HG02623 (cell line): ENCODE results near the gene MRPL58.
"Not testable (repeated sequence)": the region's sequence is repeated elsewhere in the genome, so short reads cannot be mapped to it uniquely, and the experiment has no call there.

ENCODE experiments used
- ATAC-seq: cut with Tn5 transposase; IDR thresholded peaks from one replicate; pipeline ENCODE4 v1.9.1; 2021; ENCODE audit warnings: moderate library complexity; ENCODE audit not compliant: unreplicated experiment

Gene MRPL58

DNA sequence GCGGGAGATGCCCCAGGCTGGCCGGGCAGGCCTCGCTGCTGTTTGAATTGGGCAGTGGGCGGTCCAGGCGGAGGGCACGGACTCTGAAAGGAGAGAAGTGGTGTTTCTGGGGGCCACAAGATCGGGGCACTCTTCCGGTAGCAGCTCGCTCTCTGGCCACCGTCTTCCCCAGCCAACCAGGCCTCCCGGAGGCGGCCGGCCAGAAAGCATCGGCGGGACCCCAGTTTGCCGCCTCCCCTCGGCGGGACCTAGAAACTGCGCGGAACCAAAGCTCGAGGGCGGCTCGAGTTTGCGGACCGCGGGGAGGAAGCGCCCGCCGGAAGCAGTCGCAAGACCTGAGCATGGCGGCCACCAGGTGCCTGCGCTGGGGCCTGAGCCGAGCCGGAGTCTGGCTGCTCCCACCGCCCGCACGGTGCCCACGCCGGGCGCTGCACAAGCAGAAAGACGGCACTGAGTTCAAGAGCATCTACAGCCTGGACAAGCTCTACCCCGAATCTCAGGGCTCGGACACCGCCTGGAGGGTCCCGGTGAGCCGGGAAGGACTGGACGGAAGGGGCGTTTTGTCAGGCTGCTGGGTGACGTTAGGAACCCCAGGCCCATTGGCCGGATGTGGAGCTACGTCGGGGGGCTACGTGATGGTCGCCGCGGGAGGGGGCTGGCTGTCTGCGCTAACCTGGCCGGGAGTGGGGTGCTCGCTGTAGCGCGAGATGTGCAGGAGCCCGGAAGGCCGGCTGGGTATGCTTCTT, at the start of gene MRPL58:
MRPL58 (plus strand) TSS at position 325 of the 746 bp plus-strand sequence; CDS start at position 342, 17 bp downstream.
- peak; percentile 76 for ATAC-seq

DNA sequence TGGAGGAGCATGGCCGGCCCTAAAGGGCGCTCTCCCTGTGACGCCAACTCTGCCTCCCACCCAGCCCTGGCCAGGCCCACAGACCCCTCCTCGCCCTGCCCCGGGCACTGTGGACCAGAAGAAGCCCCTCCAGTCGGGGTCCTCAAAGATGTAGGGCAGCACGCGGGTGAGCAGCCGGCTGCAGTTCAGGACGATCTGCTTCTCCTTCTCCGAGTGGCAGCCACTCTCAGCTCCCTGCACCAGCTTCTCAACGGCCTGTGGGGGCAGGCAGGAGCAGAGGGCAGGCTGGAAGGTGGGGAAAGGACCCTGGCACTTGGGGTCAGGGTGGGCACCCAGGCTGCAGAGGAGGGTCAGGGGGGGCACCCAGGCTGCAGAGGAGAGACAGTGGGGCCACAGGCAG, 48.8 kb upstream of the MRPL58 start:
- ATAC-seq = no peak

DNA sequence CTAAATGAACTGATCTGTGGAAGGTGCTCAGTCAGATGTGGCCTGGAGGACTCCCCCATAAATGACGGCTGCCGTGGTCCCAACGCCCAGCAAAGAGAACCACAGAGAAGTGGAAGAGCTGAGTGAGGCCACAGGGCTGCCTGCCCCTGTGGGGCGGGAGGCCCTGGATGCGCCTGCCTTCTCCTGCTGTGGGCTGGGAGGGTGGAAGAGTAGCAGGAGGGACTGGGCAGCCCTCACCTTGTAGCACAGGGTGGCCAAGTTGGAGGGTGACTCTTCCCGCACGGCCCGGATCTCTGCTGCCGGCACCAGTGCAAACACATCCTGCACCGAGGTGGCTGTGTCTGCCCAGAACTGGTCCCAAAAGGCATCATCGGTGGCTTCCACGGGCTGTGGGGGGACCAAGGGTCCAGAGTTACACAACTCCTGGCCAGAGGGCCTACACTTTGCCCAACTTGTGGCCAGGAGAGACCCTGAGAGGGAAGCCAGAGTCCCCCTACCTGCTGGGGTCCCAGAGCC, 48.2 kb upstream of the MRPL58 start:
- ATAC-seq = no peak

DNA sequence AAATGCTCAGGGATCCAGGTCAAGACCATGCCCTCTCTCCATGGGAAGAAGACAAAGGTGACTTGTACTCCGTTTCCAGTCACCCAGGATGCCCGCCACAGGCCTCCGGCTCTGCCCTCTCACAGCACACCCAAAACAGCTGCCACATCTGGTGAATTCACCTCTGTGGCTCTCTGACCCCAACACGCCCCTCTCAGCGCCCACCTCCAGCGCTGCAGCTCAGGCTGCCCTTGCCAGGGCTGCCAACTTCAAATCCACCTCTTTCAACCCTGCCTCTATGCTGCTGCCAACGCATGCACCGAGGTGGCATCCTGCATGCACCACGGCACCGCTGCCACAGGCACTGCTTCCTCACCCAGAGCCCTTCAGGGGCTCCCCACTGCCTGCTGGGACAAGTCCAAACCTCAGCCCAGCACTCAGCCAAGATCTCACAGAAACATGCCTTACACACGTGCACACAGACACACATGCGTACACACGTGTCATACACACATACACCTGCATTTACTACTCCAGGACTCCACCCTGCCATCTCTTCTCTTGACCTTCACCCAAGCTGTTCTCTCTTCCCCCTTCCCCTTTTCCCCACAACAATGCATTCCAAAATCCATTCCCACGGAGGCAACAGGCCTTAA, 47.4 kb upstream of the MRPL58 start:
- no peak for ATAC-seq

DNA sequence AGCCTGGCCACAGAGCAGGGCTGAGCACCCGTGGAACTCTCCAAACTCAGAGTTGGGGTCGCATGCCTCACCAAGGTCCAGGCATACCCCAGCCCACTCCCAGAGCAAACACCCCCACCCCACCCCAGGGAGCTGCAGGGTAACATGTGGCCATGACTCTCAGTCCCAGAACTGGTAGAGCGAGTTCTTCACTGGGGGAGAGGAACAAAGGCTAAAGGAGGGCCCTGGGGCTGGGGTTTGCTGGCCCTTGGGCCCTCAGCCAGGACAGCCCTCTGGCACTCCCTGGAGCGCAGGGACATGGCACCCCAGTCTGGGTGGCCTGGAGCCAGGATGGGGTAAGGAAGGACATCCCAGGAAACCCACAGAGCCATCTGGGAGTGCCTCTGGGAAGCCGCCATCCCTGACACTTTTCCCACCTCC, 44.1 kb upstream of the MRPL58 start:
- ATAC-seq = no peak

DNA sequence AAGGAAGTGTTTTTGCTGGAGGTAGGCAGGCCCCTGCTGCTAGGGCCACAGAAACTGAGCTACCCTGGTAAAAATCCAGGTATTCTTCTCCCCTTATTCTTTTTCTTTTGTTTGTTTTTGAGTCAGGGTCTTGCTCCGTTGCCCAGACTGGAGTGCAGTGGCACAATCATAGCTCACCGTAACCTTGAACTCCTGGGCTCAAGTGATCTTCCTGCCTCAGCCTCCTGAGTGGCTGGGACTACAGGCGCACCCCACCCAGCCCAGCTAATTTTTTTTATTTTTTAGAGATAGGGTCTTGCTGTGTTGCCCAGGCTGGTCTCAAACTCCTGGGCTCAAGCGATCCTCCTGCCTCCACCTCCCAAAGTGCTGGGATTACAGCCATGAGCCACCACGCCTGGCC, 43.0 kb upstream of the MRPL58 start:
- not testable (repeated sequence) for ATAC-seq

DNA sequence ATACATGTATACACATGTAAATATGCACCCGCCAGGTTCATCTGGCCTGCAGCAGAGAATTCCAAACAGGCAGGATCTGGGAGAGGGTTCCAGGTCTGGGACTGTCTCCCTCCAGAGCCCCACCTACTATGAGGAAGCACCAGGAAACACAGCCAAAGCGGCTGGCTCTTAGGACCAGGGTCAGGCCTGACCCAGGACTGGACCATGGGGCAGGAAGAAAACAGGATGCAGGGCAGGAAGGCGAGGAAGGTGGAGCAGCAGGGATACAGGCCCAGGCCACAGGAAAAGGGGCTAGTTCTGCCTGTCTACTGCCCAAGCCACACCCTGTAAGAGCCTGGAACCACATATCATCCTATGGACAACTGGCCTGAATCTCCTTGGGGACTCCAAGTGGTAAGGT, 42.1 kb upstream of the MRPL58 start:
- no peak for ATAC-seq

DNA sequence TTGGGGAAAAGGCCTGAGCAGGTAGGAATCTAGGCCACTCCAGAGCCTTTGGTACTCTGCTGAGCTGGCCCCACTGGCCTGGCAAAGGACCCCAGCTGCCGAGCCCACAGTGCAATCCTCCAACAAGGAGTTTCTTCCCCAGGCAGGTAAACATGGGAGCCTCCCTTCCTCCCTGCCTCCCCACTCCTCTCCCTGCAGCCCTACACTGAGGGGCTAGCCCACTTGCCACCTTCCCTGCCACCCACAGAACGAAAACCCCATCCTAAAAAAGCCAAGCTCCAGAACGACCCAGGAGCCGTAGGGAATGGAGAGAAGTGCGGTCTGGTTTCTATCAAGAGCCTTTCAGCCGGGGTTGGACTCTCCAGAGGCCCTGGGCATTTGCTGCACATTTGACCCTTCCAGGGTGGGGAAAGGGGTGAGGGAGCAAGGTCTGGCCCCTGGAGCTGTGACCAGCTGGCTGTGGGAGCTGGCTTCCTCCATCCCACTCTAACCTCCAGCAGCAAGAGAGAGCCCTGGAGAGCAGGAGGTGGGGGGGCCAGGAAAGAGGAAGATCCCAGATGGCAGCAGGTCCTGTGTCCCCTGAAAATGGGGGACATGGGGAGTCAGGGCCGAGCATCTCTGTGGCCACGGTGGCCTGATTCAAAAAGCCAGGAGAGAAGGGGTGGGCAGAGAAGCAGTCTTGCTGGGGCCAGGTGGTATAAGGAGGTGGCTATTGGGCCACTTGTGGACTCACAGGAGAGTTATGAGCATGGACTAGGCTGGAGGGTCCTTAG, 41.2 kb upstream of the MRPL58 start:
- no peak for ATAC-seq

DNA sequence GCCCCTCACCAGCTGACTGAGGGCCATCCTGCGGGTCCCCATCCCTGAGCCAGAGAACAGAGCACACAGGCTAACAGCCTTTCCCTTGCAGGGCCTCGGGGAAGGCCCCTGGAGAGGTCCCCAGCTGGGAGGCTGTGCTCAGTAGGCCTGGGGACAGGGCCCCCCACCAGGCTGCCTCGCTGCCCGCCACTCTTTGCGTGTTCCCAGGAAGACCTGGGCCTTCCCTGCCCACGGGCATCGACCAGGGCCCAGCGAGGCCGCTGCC, 40.7 kb upstream of the MRPL58 start:
- no peak for ATAC-seq

DNA sequence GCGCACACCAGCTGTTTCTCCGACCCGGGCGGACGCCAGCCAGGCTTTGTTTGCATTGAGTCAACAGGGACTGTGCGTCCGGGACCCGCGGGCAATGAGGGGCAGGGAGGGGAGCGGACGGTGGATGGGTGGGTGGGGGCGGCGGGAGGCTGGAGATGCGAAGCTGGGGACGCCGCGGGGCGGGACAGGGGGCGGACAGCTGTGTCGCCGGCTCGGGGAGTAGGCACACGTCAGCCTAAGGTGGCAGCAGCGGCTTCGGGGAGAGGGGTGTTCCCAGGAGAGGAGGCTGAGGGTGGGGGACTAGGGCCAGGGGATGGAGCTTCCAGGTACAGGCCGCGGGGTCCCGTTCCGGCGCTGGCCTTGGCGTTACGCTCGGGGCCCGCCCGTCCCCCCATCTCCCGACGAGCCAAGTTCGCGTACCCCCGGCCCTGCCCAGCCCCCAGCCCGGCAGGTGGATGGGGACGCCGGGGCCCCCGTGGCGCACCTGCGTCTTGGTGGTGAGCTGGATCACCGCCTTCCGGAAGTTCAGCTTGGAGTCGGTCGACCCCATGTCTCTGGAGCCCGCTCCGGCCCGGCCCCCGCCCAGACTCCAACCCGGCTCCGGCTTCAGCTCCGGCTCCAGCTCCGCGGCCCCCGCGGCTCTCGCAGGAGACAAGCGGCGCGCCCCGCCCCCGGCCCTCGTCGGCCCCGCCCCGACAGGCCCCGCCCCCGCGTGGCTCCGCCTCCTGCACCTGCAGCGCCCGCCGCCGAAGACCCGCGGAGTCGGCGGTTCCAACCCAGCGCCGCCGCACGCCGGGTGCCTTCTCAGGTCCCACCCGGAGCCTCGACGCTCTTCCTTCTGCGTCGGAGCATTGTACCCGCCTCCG, 40.1 kb upstream of the MRPL58 start, which contains the start of gene HID1:
HID1 (minus strand) TSS at position 653 of the 866 bp plus-strand sequence; CDS start at position 550, 103 bp downstream.
- ATAC-seq = no peak

DNA sequence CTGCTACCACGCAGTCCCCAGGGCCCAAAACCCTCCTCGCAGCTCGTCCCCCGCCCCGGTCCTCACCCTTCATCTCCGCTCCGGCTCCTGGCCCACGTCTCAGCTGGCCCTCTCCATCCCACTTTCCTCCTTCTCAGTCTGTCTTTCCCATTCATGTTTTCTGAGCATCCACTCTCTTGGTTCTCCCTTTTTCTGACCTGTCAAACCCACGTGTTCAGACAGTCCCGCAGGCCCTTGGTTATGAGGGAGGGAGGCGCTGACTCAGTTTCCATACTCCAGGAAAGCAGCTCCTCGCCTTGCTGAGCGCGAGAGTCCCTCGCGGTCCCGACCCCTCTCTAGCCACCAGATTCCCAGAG, 39.5 kb upstream of the MRPL58 start:
- no peak for ATAC-seq

DNA sequence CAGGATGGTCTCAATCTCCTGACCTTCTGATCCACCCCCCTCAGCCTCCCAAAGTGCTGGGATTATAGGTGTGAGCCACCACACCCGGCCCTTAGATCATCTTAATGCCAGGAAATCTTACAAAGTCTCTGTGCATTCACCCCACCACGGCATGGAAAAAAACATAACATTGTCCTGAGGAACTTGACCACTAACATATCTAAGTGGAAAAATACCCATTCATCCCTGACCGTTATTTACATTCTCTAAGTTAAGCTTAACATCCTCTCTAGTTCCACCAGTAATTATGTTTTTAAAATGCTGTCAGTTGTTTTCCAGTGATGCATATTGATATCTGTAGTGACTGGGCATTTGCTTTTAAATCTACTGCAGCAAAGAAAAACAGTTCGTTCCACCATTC, 36.5 kb upstream of the MRPL58 start:
- no peak for ATAC-seq

DNA sequence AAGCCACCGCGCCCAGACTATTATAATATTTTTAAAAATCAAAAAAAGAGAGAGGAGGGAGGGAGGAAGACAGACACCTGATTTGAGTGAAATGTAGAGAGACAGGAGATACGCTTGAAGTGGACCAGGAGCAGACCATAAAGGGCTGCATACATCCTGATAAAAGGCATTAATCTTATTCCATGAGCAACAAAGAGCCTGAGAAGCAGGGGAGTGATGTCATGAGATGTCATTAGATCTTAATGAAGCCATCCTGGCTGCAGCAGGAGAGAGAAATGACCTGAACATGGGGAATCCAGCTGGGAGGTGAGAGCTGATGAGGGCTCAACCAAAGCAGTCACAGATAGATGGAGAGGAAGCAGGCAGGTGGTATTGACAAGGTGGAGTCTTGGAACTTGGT, 34.7 kb upstream of the MRPL58 start:
- ATAC-seq = no peak

DNA sequence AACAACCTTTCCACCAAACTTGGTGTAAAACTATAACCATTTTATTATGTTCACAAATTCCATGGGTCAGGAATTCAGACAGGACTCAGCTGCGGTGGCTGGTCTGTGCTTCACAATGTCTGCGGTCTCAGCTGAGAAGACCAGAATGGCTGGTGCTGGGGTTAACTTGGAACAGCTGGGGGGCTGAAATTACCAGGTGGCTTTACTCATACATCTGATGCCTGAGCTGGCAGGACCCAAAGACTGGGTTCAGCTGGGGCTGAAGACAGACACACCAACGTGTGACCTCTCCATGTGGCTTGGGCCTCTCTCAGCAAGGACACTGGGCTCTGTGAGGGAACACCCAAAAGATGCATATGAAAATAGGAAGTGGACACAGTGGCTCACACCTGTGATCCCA, 34.2 kb upstream of the MRPL58 start:
- no peak for ATAC-seq

DNA sequence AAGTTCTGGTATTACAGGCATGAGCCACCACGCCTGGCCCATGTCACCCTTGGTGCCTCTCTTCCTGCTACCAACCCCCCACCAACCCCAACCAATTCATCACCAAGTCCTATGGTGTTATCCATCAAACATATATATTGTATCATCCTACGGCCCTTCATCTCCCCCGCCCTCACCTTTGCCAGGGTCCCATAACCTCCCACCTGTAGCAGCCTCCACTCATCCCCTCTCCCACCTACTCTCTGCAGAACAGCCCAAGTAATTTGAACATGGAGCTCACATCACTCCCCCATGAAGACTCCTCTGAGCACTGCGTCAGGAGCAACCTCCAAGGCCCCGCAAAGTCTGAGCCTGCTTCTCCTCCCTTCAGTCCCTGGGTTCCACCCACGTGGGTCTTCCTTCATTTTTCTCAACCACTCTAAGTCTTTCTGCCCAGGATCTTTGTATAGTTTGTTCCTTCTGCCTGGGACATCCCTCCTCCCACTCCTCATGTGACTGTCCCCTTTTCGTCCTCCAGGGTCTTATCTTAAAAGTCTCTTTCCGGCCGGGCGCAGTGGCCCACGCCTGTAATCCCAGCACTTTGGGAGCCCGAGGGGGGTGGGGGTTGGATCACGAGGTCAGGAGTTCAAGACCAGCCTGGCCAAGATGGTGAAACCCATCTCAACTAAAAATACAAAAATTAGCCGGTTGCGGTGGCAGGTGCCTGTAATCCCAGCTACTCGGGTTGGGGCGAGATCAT, 32.9 kb upstream of the MRPL58 start:
- ATAC-seq = no peak

DNA sequence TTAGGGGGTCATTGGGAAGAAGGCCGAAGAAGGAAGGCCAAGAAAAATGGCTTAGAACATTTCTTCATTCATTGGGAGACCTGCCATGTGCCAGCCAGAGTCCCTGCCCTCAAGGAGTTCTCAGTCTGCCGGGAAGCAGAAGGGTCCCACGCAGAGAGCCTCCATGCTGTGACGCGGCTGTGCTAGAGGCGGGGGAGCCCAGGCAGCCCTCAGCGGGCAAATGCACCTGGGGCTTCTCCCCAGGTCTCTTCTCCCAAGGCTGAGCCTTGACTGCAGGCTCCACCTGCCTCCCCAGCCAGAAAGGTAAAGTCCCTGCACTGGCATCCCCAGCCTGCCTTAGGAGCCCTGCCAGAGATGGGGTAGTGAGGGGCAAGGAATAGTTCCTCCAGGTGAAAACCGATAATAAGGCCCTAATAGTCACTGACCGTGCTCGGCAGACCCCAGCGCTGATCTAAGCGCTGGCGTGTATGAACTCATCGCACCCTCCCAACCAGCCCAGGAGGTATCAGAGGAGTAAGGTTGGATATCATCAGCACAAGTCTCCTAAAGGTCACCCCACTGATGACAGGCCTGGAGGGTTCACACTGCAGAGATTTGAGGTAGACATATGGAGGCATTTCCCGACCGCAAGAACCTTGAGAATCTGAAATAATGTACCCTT, 31.0 kb upstream of the MRPL58 start:
- no peak for ATAC-seq

DNA sequence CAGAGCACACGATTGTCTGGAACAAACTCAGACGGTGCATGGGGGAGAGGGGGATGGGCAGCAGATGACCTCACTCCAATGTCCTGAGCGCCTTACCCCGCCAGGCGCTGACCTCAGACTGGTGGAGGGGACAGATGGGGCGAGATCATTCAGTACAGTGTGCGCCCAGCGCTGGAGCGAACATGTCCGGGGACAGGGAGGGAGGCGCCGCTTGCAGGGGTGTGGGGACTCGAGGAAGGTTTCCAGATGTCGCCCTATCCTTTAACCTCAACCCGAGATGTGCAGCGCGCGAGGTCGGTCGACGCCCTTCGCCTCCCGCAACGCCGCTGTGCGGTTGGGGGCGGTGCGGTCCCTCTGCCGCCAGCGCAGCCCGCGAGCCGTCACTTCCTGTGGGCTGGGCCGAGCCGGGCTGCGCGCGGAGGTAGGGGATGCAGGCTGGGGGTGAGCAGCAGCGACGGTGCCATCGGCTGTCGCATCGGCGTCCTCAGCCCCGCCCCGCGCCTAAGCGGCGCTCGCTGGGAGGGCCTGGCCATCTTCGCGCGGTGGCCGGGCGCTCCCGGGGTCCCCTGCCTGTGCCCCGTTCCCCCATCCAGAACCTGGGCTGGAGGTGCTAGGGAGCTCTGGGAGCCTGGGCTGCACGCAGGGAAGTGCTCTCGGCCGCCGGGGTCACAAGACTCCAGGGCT, 30.3 kb upstream of the MRPL58 start:
- ATAC-seq = no peak

DNA sequence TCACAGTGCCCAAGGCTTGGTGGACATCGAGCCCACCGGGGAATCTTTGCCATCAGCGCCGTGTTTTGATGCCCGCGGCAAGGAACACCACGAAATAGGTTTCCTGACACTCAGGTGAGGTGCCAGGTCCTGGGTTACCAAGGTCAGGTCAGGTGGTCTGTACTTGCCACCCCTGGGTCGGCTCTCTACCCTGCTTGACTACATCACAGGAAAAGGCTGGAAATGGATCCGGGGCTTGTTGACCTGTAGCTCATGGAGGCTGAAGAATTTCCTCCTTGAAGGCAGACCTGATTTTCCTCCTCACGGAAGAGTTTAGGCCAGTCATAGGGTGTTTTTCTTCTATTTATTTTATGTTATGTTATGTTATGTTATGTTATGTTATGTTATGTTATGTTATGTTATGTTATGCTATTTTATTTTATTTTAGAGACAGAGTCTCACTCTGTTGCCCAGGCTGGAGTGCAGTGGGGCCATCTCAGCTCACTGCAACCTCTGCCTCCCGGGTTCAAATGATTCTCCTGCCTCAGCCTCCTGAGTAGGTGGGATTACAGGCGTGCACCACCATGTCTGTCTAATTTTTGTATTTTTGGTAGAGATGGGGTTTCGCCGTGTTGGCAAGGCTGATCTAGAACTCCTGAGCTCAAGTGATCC, 29.7 kb upstream of the MRPL58 start:
- ATAC-seq = not testable (repeated sequence)

DNA sequence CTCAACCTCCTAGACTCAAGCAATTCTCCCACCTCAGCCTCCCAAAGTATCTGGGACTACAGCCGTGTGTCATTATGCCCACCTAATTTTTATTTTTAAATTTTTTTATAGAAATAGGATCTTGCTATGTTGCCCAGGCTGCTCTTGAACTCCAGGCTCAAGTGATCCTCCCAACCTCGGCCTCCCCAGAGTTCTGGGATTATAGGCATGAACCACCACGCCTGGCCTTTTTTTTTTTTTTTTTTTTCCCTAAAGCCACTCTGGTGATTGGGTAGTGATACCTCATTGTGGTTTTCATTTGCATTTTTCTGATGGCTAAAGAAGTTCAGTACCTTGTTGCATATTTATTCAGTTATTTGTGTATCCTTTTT, 26.3 kb upstream of the MRPL58 start:
- ATAC-seq = no peak
